HG02938 (cell line): ENCODE measurements around the gene PLEKHM3.

Source experiments
- ATAC-seq: cut with Tn5 transposase; IDR thresholded peaks from one replicate; pipeline ENCODE4 v1.9.1; 2021; ENCODE audit warnings: mild to moderate bottlenecking, moderate library complexity; ENCODE audit not compliant: unreplicated experiment

PLEKHM3 gene

GRCh38 chr2:207895274-207895860 lies 130.0 kb downstream of the PLEKHM3 start:
- no peak for ATAC-seq

- ATAC-seq: no peak
Observed at GRCh38 chr2:207892716-207893402, 132.5 kb downstream of the PLEKHM3 start.

- ATAC-seq: no peak
Observed at GRCh38 chr2:207891086-207891844, 134.1 kb downstream of the PLEKHM3 start.

GRCh38 chr2:207887500-207887899 lies 137.8 kb downstream of the PLEKHM3 start:
- ATAC-seq: no peak

- ATAC-seq: no peak
Observed at GRCh38 chr2:207885010-207885409, 140.3 kb downstream of the PLEKHM3 start.

- ATAC-seq: no peak
Observed at GRCh38 chr2:207884127-207884526, 141.2 kb downstream of the PLEKHM3 start.

GRCh38 chr2:207883002-207883780 lies 142.1 kb downstream of the PLEKHM3 start:
- peak; percentile 84 for ATAC-seq

- no peak for ATAC-seq
Observed at GRCh38 chr2:207881902-207882301, 143.4 kb downstream of the PLEKHM3 start.

GRCh38 chr2:207879536-207879935 lies 145.8 kb downstream of the PLEKHM3 start:
- no peak for ATAC-seq

- ATAC-seq: no peak
Observed at GRCh38 chr2:207876842-207877535, 148.3 kb downstream of the PLEKHM3 start.

- no peak for ATAC-seq
Observed at GRCh38 chr2:207875473-207876212, 149.7 kb downstream of the PLEKHM3 start.

- ATAC-seq: peak; percentile 92
Observed at GRCh38 chr2:207873794-207874193, 151.5 kb downstream of the PLEKHM3 start.

- ATAC-seq: no peak
Observed at GRCh38 chr2:207871911-207872310, 153.4 kb downstream of the PLEKHM3 start.

GRCh38 chr2:207871506-207871905 lies 153.8 kb downstream of the PLEKHM3 start:
- ATAC-seq: no peak

GRCh38 chr2:207870814-207871213 lies 154.5 kb downstream of the PLEKHM3 start:
- no peak for ATAC-seq

- ATAC-seq: no peak
Observed at GRCh38 chr2:207869784-207870778, 155.2 kb downstream of the PLEKHM3 start.

- no peak for ATAC-seq
Observed at GRCh38 chr2:207868855-207869596, 156.3 kb downstream of the PLEKHM3 start.

GRCh38 chr2:207867905-207868304 lies 157.4 kb downstream of the PLEKHM3 start:
- no peak for ATAC-seq
